Suppressor macrophage treated with lipopolysaccharide for 1 hour (primary cell): Measurements from ENCODE around the gene CREBRF.
"Not testable (repeated sequence)": the region's sequence is repeated elsewhere in the genome, so short reads cannot be mapped to it uniquely, and the experiment has no call there.

Experiments
- DNase-seq, 3 donors: peaks; one replicate each; pipeline ENCODE4 v3.0.0-alpha.2; 2020 to 2022

Gene CREBRF

GRCh38 chr5:173035904-173036707 is 20.0 kb upstream of the CREBRF start:
- peak; percentile 62 to 81 (median 65) for DNase-seq

- DNase-seq: no peak
These were observed 17.0 kb upstream of the CREBRF start for GRCh38 chr5:173039188-173039587.

DNA sequence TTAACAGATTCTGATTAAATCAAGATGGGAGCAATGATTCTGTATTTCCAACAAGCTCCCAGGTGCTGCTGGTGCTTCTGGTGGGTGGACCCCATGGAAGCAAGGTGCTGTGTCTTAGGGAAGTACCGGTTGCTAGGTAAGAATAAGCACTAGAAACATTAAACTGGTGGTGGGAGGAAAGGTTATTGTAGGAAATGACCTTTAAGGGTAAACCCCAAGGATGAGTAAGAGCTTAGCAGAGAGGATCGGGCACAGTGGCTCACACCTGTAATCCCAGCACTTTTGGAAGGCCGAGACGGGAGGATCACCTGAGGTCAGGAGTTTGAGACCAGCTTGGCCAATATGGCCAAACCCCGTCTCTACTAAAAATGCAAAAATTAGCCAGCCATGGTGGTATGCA is 16.2 kb upstream of the CREBRF start:
- no peak for DNase-seq

- DNase-seq: no peak
These were observed 14.0 kb upstream of the CREBRF start for GRCh38 chr5:173041881-173042762.

GRCh38 chr5:173042763-173043107 is 13.4 kb upstream of the CREBRF start:
- DNase-seq: no peak

DNA sequence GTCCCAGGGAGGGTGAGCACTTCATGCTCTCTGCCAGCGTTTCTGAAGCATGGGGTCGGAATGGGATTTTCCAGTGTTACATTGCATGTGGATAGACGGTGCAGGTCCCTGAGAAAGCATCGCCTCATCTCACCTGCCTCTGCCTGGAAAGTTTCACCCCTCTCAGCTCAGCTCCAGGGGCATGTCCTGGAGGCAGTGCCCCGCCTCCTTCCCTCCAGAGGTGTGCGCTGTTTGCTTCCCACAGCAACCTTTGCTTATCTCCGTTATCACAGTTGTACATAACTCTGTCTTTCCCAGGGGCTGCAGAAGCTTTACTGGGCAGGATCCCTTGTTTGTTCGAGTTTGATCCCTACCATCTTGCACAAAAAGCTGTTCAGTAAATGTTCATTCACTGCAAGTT is 10.7 kb upstream of the CREBRF start:
- DNase-seq: no peak

DNA sequence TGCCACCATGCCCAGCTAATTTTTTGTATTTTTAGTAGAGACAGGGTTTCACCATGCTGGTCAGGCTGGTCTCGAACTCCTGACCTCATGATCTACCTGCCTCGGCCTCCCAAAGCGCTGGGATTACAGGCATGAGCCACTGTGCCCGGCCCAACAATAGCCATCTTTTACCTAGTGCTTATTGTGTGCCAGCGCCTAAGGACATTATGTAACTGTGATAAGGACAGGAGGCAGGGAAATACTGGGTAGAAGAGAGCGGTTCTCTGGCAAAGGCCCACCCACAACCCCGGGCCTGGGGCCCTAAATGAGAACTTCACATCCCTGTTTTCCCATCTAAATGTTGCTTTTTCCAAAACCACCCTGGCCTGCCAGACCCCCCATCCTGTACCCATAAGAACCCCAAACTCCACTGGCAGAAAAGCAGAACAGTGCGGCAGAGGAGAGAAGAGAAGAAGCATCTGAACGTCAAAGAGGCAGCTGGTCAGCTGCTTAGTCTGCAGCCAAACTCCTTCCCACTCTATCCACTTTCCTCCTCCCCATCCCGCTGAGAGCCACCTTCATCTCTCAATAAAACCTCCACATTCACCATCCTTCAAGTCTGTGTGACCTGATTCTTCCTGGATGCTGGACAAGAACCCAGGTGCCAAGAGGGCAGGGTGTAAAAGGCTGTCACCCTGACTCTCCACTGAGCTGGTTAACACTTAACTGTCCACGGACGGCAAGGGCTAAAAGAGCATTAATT is 8.9 kb upstream of the CREBRF start:
- DNase-seq: not testable (repeated sequence)

DNA sequence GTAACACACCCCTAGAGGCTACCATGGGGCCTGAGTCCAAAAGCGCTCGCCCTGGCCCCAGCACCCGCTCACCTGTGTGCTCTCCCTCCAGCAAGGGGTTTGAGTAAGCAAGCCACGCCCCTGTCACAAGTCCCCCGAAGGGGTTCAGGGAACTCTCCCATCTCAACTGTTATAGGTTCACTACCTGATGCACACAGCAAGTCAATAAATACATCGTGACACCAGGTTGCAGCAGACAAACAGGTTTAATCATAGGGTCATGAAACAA is 8.4 kb upstream of the CREBRF start:
- DNase-seq: no peak

DNA sequence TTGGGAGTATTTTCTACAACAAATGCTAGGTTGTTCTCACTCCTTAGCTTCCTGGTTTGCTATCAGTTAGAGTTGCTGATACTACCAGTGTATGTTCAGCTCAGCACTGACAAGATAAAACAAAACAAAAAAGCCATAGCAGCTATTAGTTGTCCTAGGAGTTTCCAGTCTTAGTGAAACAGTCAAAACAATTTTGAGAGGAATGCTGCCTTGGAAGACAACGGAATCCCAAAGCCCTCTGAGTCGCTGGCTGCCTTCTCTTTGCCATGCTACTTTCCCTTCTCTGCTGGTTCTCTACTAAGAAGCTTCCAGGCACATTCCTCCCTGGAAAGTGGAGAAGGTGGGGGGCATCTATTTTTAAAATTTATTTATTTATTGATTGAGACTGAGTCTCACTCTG is 5.4 kb upstream of the CREBRF start:
- no peak for DNase-seq

DNA sequence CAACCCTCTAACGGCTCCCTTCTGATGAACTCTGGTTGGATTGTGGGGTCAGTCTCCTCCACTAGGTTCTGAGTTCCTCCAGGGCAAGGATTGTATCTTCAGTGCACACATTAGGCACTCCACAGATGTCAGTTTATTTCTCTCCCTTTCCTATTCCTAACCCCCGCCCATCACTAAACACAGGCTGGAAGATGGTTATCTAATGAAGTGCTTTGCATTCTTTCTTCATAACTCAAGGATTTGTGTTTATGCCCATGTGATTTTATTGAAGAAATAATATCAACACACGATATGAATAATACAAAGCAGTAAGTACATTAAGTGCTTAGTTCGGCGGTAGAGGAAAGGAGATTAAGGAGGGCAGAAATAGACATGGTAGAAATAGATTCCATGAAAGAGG is 4.4 kb upstream of the CREBRF start:
- DNase-seq: no peak

- DNase-seq: no peak
These were observed 3.1 kb upstream of the CREBRF start for GRCh38 chr5:173053041-173053440.

- no peak for DNase-seq
These were observed 970 bp upstream of the CREBRF start for GRCh38 chr5:173055042-173055721.

- DNase-seq: peak in 1 of 3 donors; percentile 14
These were observed 500 bp upstream of the CREBRF start for GRCh38 chr5:173055722-173055982.

GRCh38 chr5:173056783-173057061 is 570 bp downstream of the CREBRF start:
- DNase-seq: peak in 1 of 3 donors; percentile 92

DNA sequence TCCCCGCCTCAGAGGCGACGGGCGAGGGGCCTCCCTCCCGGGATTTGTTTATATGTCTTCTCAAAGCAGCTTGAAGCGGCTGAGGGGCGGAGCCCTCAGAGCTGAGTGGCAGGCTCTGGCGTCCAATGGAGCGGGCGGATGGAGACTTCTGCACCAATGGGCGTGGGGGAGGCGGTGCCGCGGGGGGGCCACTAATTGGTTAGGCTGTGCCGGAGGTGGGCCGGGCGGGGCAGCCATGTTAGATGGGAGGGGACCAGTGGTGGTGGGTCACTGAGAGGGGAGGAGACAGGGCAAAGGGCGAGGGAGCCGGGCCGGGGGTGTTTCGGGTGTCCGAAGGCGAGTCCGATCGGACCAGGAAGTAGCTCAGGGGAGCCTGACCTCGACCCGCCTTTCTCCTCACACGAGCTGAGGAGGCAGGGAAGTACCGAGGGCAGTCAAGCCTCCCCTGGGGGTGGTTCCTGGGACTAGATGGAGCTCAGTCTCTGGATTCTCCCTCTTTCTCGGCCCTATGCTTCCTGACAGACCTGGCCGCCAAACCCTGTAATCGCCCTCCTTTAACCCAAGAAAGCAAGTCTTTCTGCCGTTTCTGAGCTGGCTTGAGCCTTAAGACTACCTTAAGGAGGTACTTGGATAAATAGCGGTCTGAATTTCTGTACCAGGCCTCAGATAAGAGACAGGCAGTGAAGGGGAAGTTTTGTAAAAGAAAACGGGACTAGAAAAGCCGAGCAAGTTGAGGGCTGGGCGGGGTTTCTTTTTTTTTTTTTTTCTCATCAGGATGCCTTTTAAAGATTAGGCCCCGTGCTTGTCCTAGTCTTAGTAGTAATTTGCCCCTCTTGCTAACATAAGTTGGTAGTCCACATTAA is 1.1 kb downstream of the CREBRF start:
- peak; percentile 99 to 100 (median 99) for DNase-seq

GRCh38 chr5:173062141-173062540 is 6.0 kb downstream of the CREBRF start:
- no peak for DNase-seq

- DNase-seq: peak; percentile 28 to 58 (median 29)
These were observed 9.0 kb downstream of the CREBRF start for GRCh38 chr5:173065155-173065554.

DNA sequence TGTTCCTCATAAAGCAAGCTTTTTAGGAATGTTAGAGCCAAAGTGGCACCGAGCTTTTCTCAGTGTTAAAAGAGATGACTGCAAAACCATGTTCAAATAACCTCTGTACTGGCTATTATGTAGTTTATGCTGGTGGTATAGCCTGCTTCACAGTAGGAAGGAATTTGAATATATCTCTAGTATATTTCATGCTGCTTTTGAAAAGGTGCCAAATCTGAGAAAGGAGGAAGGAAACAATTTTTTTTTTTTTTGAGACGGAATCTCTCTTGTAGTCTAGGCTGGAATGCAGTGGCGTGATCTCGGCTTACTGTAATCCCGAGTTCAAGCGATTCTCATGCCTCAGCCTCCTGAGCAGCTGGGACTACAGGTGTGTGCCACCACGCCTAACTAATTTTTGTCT is 13.5 kb downstream of the CREBRF start:
- DNase-seq: peak; percentile 31 to 56 (median 45)

- no peak for DNase-seq
These were observed 19.1 kb downstream of the CREBRF start for GRCh38 chr5:173075137-173075843.

GRCh38 chr5:173075970-173076369 is 19.8 kb downstream of the CREBRF start:
- no peak for DNase-seq

- not testable (repeated sequence) for DNase-seq
These were observed 20.3 kb downstream of the CREBRF start for GRCh38 chr5:173076471-173076870.

DNA sequence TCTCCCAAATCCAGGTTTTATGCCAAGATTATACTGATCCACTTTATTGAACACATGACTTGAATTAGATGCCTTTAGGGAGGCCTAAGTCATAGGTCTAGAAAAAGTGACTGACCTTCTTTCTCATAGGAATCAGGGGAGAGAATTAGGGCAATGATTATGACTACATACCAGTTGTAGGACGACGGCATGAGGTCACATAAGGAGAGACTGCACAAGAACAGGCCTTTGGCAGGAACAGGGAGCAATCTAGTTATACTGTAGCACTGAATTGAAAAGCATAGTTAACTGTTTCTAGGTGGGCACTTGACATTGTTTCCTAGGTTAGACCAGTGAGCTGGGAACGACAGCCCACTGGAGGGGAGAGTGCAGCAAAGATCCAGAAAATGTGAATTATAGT is 22.7 kb downstream of the CREBRF start:
- DNase-seq: no peak
